Uterus (tissue), 4 donors: ENCODE measurements around the gene TNS2. TPM values are rescaled to one million over a fixed set of nuclear protein-coding genes. Genes with fewer than 3 reads are reported as not detected.

ENCODE experiments used
- DNase-seq, 2 donors: peaks; one replicate each; pipeline ENCODE4 v3.0.0-alpha.2; 2019 to 2020
- H3K27ac ChIP-seq, 2 donors: fragments of 200-600 bp; sonication (generic); 1 replicate in 1 of 2; 2 replicates in 1 of 2; pipeline ENCODE4 v1.5.1; 2016 to 2018
- H3K27me3 ChIP-seq, 2 donors: fragments of 200-600 bp; sonication (generic); one replicate each; pipeline ENCODE4 v1.5.1; 2018 to 2019; ENCODE audit warnings: control low read depth in 1 of 2
- H3K36me3 ChIP-seq, 2 donors: fragments of 200-600 bp; sonication (generic); one replicate each; pipeline ENCODE4 v1.5.1; 2019; ENCODE audit warnings: control low read depth in 1 of 2
- H3K4me1 ChIP-seq, 2 donors: fragments of 200-600 bp; sonication (generic); one replicate each; pipeline ENCODE4 v1.5.1; 2018 to 2019; ENCODE audit warnings: control low read depth in 1 of 2
- H3K4me3 ChIP-seq, 2 donors: fragments of 200-600 bp; sonication (generic); 1 replicate in 1 of 2; 2 replicates in 1 of 2; pipeline ENCODE4 v1.5.1; 2018 to 2019; ENCODE audit warnings: mild to moderate bottlenecking in 1 of 2
- H3K9me3 ChIP-seq, 2 donors: fragments of 200-600 bp; sonication (generic); one replicate each; pipeline ENCODE4 v1.5.1; 2019; ENCODE audit warnings: control low read depth in 1 of 2
- CTCF ChIP-seq, 4 experiments: fragments of 200-600 bp in 2 of 4; fragments of 450-650 bp in 2 of 4; sonication (generic) in 2 of 4; IDR thresholded peaks; one replicate each; pipeline ENCODE4 v1.5.1; 2016 to 2019; ENCODE audit warnings: antibody characterized with exemption in 4 of 4, mild to moderate bottlenecking in 2 of 4, moderate library complexity in 1 of 4
- POLR2A ChIP-seq, 2 donors: fragments of 450-650 bp; IDR thresholded peaks; one replicate each; pipeline ENCODE4 v1.6.1; 2016; ENCODE audit warnings: antibody characterized with exemption in 2 of 2, mild to moderate bottlenecking in 1 of 2, moderate library complexity in 1 of 2
- intact Hi-C: fragments of 100-400 bp; cut with DNase I; formaldehyde crosslinking; loops from one replicate; pipeline ENCODE4 v1.15.1; 2023; ENCODE audit warnings: low total_unique reads
- microRNA-seq: library from miRNA; unstranded; fragments of <30 nt; microRNA quantifications from one replicate; pipeline ENCODE4, GENCODE V29; 2016; ENCODE audit warnings: borderline microRNAs expressed, borderline replicate concordance
- small RNA-seq: library from RNA; depleted of rRNA; stranded (forward); fragments of <200 nt; gene quantifications from one replicate; pipeline ENCODE3, GENCODE V24; 2016
- total RNA-seq, 4 donors: library from RNA; depleted of rRNA in 3 of 4; stranded (reverse); fragments of >200 nt in 3 of 4; gene quantifications; one replicate each; pipeline versions ENCODE4 v1.1.0 to v1.2.4, GENCODE V29; 2014 to 2023
- donor health status: DM: yes; HTN: yes; CAD: no.

TNS2 gene
- total RNA-seq, 4 donors from 2014 or later, result 64.0 to 394 (median 112) TPM

- no peaks in the 10 kb centered on the region for H3K27me3 ChIP-seq
- no peaks in the 10 kb centered on the region for H3K9me3 ChIP-seq
- no peaks in the 10 kb centered on the region for H3K36me3 ChIP-seq
- TF ChIP-seq POLR2A (IDR thresholded peaks at IDR 0.05), result no peak
- no peak for TF ChIP-seq CTCF (IDR thresholded peaks at IDR 0.05)
- H3K4me3 ChIP-seq, result no peak overlapping the region
- intact Hi-C loops, result no loop called here
- no peak overlapping the region for H3K27ac ChIP-seq
- no peak for DNase-seq
- no peaks in the 10 kb centered on the region for H3K4me1 ChIP-seq
Measured at GRCh38 chr12:53113951-53114350, 64.1 kb downstream of the TNS2 start.

Small RNA genes lying within 50 kb of the gene (microRNA-seq; reads per million reads assigned to microRNA genes)
- gene MIR6757, result not detected

Small RNA genes lying within 50 kb of the gene (small RNA-seq; reads per million reads assigned to genes)
- not detected for gene MIR6757

Other genes with a start within 250 kb of the TNS2 start
- gene KRT4, start 235.9 kb upstream of the TNS2 start, total RNA-seq, result not detected
- not detected for gene KRT79, start 215.8 kb upstream of the TNS2 start, total RNA-seq
- gene KRT78, start 201.1 kb upstream of the TNS2 start, total RNA-seq, result not detected
- gene KRT8, start 145.0 kb upstream of the TNS2 start, total RNA-seq, result 10 to 100 TPM in 3 of 4 donors, 1 to 10 TPM in 1; 9.1 to 46.2 (median 36.5) TPM
- 10 to 100 TPM in 3 of 4 donors, 1 to 10 TPM in 1; 2.6 to 69.2 (median 17.8) TPM for gene KRT18, start 100.9 kb upstream of the TNS2 start, total RNA-seq
- 1,000 to 10,000 TPM in 1 of 4 donors, 100 to 1,000 TPM in 3; 388 to 1,076 (median 585) TPM for gene EIF4B, start 43.6 kb upstream of the TNS2 start, total RNA-seq
- 10 to 100 TPM; 15.9 to 75.5 (median 28.9) TPM for gene SPRYD3, start 29.3 kb downstream of the TNS2 start, total RNA-seq
- gene IGFBP6, start 47.6 kb downstream of the TNS2 start, total RNA-seq, result 100 to 1,000 TPM in 3 of 4 donors, 10 to 100 TPM in 1; 48.7 to 762 (median 252) TPM
- gene SOAT2, start 53.4 kb downstream of the TNS2 start, total RNA-seq, result under 1 TPM in 1 of 4 donors, not detected in 3; 0.82 TPM
- gene ZNF740, start 130.7 kb downstream of the TNS2 start, total RNA-seq, result 10 to 100 TPM in 2 of 4 donors, 1 to 10 TPM in 2; 7.7 to 55.5 (median 25.9) TPM
- gene CSAD, start 130.9 kb downstream of the TNS2 start, total RNA-seq, result 10 to 100 TPM in 3 of 4 donors, 1 to 10 TPM in 1; 4.1 to 67.6 (median 42.6) TPM
- gene ITGB7, start 157.2 kb downstream of the TNS2 start, total RNA-seq, result 1 to 10 TPM in 3 of 4 donors, not detected in 1; 2.0 to 3.8 (median 2.4) TPM
- gene RARG, start 182.1 kb downstream of the TNS2 start, total RNA-seq, result 10 to 100 TPM in 2 of 4 donors, 1 to 10 TPM in 2; 2.6 to 65.6 (median 28.9) TPM
- 1 to 10 TPM in 1 of 4 donors, under 1 TPM in 1, not detected in 2; 0.12 to 4.5 TPM for gene ESPL1, start 218.2 kb downstream of the TNS2 start, total RNA-seq
- 1,000 to 10,000 TPM in 2 of 4 donors, 100 to 1,000 TPM in 2; 347 to 1,573 (median 972) TPM for gene PFDN5, start 245.5 kb downstream of the TNS2 start, total RNA-seq
- 10 to 100 TPM; 10.2 to 59.3 (median 33.9) TPM for gene MYG1, start 249.6 kb downstream of the TNS2 start, total RNA-seq